ENCODE data around the gene TAS2R4.
"Not testable (repeated sequence)": the region's sequence is repeated elsewhere in the genome, so short reads cannot be mapped to it uniquely, and the experiment has no call there.

Gene TAS2R4

DNA sequence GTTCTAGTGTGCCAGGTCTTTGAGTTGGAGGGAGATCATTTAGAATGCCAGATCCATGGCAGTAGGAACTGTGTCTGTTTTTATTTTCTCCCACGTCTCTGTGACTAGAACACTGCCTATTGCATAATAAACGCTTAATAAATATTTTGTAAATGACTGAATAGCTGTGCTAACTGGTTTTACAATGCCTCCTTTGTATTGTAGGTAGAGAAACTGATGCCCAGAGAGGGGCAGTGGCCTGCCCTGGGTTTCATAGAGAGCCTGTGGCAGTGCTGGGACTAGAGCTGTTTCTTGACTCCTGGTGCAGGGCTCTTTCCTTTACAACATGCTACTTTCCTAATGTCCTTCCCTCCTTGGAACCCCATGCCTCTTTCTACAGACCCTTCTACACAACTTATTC, 16.1 kb downstream of the TAS2R4 start:
- Histone ChIP-seq H3F3A (ENCODE audit: insufficient read depth) (no peaks in the 10 kb centered on the region), H2AFZ (ENCODE audit: low read depth, low read length, severe bottlenecking) (no peak overlapping the region), H3K9ac (ENCODE audit: low read length) (no peak overlapping the region), H3K27ac (ENCODE audit: low read depth, low read length) (no peak overlapping the region), H3K4me2 (ENCODE audit: low read depth, low read length, poor library complexity, severe bottlenecking) (no peak overlapping the region), H3K9me3 (ENCODE audit: insufficient read depth, low read length) (no peaks in the 10 kb centered on the region), H3K79me2 (ENCODE audit: insufficient read depth, low read length) (no peaks in the 10 kb centered on the region), H3K27me3 (ENCODE audit: low read length) (no peaks in the 10 kb centered on the region), H3K36me3 (ENCODE audit: low read length) (no peaks in the 10 kb centered on the region), H3K4me3 (ENCODE audit: insufficient read depth, low read length, poor library complexity, severe bottlenecking) (no peak overlapping the region), H3K9me2 (replicated peaks; ENCODE audit: insufficient read depth, low read length) (no peaks in the 10 kb centered on the region), H4K20me1 (ENCODE audit: low read depth, low read length) (no peaks in the 10 kb centered on the region)
- TF ChIP-seq, protein P1, sequence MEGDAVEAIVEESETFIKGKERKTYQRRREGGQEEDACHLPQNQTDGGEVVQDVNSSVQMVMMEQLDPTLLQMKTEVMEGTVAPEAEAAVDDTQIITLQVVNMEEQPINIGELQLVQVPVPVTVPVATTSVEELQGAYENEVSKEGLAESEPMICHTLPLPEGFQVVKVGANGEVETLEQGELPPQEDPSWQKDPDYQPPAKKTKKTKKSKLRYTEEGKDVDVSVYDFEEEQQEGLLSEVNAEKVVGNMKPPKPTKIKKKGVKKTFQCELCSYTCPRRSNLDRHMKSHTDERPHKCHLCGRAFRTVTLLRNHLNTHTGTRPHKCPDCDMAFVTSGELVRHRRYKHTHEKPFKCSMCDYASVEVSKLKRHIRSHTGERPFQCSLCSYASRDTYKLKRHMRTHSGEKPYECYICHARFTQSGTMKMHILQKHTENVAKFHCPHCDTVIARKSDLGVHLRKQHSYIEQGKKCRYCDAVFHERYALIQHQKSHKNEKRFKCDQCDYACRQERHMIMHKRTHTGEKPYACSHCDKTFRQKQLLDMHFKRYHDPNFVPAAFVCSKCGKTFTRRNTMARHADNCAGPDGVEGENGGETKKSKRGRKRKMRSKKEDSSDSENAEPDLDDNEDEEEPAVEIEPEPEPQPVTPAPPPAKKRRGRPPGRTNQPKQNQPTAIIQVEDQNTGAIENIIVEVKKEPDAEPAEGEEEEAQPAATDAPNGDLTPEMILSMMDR (IDR thresholded peaks at IDR 0.05; ENCODE audit: insufficient read depth, low read length, poor library complexity, severe bottlenecking) = no peak
- no peak for TF ChIP-seq EZH2phosphoT487 (conservative IDR thresholded peaks at IDR 0.05; ENCODE audit: low read length)

DNA sequence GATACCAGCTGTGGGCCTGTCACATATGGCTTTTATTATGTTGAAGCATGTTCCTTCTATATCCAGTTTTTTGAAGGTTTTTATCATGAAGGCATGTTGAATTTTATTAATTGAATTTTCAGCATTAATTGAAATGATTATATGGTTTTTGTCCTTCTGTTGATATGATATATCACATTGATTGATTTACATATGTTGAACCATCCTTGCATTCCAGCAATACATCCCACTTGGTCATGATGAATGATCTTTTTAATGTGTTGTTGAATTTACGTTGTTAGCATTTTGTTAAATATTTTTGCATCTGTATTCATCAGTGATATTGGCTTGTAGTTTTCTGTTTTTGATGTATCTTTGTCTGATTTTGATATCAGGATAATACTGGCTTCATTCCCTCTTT, 43.6 kb downstream of the TAS2R4 start:
- Histone ChIP-seq H4K20me1 (ENCODE audit: low read depth, low read length) (no peaks in the 10 kb centered on the region), H3K79me2 (ENCODE audit: insufficient read depth, low read length) (no peaks in the 10 kb centered on the region), H3K27ac (ENCODE audit: low read depth, low read length) (no peak overlapping the region), H3K36me3 (ENCODE audit: low read length) (no peaks in the 10 kb centered on the region), H3K9me3 (ENCODE audit: insufficient read depth, low read length) (peaks cover 10% of the 10 kb centered on the region; the same call in 1 of the 2 replicates), H3K27me3 (ENCODE audit: low read length) (no peaks in the 10 kb centered on the region), H3K9me2 (replicated peaks; ENCODE audit: insufficient read depth, low read length) (no peaks in the 10 kb centered on the region), H3K9ac (ENCODE audit: low read length) (no peak overlapping the region), H3K4me2 (ENCODE audit: low read depth, low read length, poor library complexity, severe bottlenecking) (no peak overlapping the region), H3K4me3 (ENCODE audit: insufficient read depth, low read length, poor library complexity, severe bottlenecking) (no peak overlapping the region), H2AFZ (ENCODE audit: low read depth, low read length, severe bottlenecking) (no peak overlapping the region), H3F3A (ENCODE audit: insufficient read depth) (no peaks in the 10 kb centered on the region)
- TF ChIP-seq, protein P1 (IDR thresholded peaks at IDR 0.05; ENCODE audit: insufficient read depth, low read length, poor library complexity, severe bottlenecking) = no peak
- TF ChIP-seq EZH2phosphoT487 (conservative IDR thresholded peaks at IDR 0.05; ENCODE audit: low read length) = no peak

DNA sequence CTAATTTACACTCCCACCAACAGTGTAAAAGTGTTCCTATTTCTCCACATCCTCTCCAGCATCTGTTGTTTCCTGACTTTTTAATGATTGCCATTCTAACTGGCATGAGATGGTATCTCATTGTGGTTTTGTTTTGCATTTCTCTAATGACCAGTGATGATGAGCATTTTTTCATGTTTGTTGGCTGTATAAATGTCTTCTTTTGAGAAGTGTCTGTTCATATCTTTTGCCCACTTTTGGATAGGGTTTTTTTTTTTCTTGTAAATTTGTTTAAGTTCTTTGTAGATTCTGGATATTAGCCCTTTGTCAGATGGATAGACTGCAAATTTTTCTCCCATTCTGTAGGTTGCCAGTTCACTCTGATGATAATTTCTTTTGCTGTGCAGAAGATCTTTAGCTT, 46.0 kb downstream of the TAS2R4 start:
- not testable (repeated sequence) for H3K36me3 ChIP-seq (ENCODE audit: low read length); H3K4me3 ChIP-seq (ENCODE audit: insufficient read depth, low read length, poor library complexity, severe bottlenecking); H3K9ac ChIP-seq (ENCODE audit: low read length); H3K4me2 ChIP-seq (ENCODE audit: low read depth, low read length, poor library complexity, severe bottlenecking); H3K9me3 ChIP-seq (ENCODE audit: insufficient read depth, low read length); H3F3A ChIP-seq (ENCODE audit: insufficient read depth); H4K20me1 ChIP-seq (ENCODE audit: low read depth, low read length); H3K9me2 ChIP-seq (replicated peaks; ENCODE audit: insufficient read depth, low read length); H3K27me3 ChIP-seq (ENCODE audit: low read length); H2AFZ ChIP-seq (ENCODE audit: low read depth, low read length, severe bottlenecking); H3K79me2 ChIP-seq (ENCODE audit: insufficient read depth, low read length); H3K27ac ChIP-seq (ENCODE audit: low read depth, low read length)
